Activated gamma-delta T cell treated with Interleukin-2 at 50 U/mL for 16 hours (primary cell): ENCODE results near the gene ARHGEF37.
"Not testable (repeated sequence)": the region's sequence is repeated elsewhere in the genome, so short reads cannot be mapped to it uniquely, and the experiment has no call there.

Experiments
- DNase-seq: peaks from one replicate; pipeline ENCODE4 v3.0.0-alpha.2; 2020

ARHGEF37 gene

DNA sequence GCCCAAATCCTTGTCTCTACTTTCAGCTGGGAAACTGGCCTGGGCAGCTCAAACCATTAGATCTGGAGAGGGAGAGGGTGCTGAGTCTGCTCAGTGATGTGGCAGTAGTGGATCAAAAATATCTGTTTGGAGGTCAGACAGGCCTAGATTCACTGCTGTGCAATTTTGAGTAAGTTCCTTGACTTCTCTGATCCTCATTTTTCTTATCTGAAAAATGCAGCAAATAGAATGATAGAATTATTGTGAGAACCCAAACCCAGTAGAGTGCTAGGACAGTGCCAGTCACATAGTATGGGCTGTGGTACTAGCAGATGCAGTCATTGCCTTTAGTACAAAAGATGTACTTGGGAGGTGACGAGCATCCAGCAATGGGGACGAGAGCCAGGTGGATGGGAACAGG lies 50.2 kb downstream of the ARHGEF37 start:
- no peak for DNase-seq

DNA sequence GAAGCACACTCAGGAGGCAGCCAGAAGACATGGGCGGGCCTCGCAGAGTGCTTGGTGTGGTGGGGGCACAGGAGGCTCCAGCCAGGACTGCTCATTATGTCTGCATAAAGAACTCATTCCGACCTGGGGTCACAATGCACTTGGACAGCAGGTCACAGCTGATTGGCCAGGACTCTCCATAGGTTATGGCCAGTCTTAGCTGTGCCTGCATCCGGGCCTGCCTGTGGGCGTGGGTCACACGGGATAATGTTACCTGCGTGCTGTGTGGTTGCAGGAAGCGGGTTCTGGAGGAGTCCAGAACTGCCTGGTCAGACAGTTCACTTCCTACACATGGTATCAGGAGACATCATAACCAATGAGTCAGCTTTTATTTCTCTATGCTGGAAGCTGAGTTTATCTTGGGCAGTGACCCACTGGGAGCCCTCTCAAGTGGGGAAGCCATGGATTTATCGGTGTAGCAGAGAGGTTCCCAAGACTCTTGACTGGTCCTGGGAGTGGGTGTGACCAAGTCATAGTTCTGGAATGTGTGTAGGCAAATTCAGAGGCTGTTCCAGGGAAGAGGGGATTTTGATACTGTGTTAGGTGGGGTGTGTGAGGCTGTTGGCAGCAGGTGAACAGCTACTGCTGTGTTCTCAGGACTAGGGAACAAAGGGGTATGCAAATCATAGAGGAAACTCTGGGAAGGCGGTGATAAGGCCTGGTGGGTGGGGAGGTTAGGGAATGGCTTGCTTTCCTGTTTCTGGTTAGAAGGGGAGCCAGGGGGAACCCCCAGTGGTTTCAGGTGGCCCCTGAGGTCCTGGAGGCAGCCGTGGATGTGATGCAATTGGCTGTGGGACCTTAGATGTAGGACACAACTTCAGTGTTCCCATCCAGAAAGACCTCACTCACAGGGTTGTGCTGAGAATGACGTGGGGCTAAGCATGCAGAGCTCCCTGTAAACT lies 51.3 kb downstream of the ARHGEF37 start:
- DNase-seq = no peak

DNA sequence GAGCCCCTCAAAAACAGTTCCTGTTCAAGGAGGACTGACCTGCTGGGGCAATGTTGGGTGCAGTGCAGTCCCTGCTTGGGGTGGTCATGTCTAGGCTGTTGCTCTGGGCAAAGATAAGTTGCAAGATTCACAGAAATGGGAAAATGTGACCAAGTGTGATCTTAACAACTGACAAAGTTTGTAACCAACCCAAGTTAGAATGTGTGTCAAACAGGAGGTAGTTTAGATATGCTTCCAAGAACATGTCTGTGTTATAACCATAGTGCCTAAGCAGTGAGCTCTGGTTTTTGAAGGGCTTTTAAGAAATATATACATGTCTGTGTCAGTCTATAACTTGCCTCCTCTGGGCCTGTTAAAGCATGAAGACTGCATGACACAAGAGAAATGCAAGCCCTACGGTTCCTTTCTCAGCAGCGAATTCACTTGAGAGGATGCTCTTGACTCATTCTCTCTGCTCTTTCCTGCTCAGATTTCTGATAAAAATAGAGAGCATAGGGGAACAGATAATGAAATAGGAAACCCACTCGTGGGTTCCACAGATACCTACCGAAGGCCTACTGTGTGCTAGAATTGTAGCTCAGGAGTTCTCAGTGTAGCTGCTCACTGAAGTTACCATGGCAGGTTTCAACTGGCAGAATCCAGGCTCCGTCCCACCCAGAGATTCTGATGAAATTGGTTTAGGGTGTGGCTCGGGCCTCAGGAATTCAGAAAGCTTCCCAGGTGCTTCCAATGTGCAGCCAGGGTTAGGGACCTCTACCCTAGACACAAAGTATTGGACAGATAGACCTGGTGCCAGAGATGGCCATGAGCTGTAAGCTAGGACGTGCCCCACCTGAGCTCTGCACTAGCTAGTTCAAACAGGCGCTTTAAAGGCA lies 52.4 kb downstream of the ARHGEF37 start:
- DNase-seq = no peak

DNA sequence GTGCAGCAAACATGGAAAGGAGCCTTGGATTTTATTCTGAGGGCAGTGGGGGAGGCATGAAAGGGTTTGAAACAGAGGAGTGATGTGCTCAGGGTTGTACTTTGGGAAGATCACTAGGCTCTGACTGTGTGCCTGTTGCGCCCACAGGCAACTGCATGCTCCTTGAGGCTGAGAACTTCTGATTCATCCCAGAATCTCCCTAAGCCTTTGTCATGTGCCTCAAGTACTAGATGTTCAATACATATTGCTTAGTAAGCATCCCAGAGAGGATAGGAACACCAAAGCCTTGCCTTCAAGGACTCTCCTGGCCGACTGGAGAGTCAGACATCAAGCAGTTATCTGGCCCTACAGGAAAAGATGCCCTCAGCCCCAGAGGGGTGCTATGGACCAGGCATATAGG lies 54.1 kb downstream of the ARHGEF37 start:
- DNase-seq = no peak

DNA sequence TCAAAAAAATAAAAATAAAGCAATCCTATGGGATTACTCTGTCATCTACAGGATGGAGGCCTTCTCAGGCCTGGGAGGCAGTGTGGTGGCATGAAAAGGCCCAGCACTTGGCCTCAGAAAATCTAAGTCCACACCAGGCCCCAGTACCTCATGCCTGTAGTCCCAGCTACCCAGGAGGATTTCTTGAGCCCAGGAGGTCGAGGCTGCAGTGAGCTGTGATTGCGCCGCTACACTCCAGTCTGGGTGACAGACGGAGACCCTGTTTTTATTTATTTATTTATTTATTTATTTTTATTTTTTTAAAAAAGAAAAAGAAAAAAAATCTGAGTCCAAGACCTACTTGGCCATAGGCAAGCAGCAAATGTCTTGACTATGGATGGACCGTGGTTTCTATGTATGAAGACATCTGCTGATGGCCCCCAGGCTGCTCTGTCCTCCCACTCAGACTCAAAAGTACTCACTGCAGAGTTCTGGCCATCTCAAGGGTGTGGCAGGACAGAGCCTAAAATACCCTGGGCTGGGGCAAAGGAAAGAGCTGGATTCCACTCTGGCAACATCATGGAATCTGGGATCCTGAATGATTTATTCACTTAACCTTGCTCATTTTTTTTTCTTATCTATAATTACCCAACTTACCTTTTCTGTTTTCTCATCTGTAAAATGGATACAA lies 55.0 kb downstream of the ARHGEF37 start:
- no peak for DNase-seq

DNA sequence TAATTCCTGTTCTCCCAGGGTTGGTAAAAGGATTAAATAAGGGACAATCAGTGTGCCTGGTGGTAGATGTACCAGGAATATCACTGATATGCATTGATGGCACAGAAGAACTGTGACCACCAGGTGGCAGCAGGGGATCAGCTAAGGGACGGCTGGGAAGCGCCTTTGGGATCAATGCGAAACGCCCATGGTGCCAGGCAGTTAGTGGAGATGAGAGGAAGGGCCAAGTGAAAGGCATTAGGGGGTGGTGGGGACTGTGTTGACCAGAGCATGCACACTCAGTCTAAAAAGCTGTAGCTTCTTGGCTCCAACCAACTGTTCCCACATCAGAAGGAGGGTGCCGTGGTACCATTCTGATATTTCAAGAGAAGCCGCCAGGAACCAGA lies 55.6 kb downstream of the ARHGEF37 start:
- peak; percentile 65 for DNase-seq

DNA sequence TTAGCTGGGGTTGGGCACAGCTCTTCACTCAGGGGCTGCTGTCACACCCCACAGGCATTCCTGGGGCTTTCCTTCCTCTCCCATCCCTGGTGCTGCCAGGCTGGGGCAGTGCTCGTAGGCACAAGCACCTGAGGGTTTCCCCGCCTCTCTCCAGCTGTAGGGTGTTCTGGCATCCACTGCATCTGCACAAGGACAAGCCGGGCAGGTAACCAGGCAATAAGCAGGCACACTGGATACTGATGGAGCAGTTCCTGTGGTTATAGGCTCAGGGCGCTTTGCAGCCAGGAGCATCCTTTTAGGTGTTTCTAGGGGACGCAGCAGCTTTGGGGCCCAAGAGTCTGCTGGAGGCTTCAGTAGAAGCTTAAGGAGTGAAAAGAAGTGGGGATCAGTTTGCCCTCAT lies 56.8 kb downstream of the ARHGEF37 start:
- DNase-seq = no peak

DNA sequence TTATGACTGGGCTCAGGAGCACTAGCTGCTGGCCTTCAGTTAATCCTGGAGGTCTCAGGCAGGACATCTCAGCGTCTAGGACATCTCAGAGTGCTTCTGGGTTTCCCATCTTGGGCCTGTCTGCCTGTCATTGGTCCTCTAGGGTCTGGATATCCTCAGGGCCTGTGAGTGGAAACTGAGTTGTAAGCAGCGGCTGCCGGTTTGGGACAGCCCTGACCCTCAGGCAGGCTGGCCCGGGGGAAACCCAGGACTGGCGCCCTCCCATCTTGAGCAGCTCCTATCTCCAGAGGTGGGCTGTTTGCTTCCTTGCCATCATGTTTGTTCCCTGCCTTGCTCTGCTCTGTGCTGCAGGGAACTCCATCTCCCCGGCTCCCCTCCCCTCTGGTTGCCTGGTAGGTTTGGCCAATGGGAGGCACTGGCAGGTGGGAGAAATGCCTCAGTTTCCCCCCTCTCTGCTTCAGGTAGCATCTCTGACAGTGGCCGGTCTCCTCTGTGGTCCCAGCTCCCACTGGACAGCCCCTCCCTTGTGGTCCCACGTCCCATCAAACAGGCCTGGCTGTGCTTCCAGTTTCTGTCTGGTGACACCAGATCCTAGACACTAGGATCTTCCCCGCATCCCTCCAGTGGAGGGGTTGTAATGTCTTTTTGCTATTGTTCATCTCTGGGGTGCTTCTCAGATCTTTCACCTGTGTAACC lies 57.4 kb downstream of the ARHGEF37 start:
- no peak for DNase-seq

DNA sequence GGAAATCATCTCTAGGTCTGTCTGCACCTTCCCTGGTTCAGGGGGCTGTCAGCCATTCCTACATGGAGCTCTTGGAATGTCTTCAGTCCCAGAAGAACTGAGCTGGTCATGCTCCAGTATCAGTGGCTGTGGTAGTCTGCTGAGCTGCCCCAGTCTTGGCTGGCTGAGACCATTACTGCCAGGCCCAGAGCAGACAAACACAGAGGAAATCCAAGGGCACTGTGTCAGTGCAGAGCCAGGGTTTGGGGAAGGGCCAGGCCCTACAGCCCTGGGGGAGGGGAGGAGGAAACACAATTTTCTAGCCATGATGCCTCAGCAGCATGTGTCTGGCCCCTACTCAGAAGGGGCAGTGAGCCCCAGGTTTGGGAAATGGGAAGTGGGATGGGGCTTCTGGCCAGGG lies 58.4 kb downstream of the ARHGEF37 start:
- no peak for DNase-seq

DNA sequence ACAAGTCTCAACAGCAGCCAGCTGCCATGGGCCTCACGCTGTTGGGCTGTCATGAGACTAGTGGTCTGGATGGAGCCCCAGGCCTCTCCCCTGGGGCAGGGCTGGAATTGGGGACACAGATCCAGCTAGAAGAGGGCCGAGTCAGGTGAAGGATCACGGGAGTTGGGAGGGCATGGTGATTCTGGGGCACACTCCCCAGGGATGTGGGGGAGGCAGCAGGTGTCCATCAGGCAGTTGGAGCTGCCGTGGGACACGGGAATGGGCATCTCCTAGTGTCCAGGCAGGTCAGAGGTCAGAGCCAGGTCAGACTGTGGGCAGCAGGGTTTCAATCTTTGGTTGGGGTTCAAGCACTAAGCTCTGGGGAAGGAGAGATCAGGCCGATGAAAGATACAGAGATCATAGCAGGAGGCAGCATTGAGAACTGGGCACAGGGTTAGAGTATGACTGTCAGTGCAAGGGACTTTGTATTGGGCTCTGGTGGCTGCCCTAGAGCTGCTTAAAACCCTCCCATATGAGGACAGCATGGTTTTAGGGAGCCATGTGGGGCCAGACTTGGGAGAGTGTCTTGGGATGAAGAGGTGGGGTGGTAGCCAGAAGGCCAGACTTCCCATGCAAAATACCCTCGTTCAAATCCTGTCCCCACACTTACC lies 59.2 kb downstream of the ARHGEF37 start:
- no peak for DNase-seq

DNA sequence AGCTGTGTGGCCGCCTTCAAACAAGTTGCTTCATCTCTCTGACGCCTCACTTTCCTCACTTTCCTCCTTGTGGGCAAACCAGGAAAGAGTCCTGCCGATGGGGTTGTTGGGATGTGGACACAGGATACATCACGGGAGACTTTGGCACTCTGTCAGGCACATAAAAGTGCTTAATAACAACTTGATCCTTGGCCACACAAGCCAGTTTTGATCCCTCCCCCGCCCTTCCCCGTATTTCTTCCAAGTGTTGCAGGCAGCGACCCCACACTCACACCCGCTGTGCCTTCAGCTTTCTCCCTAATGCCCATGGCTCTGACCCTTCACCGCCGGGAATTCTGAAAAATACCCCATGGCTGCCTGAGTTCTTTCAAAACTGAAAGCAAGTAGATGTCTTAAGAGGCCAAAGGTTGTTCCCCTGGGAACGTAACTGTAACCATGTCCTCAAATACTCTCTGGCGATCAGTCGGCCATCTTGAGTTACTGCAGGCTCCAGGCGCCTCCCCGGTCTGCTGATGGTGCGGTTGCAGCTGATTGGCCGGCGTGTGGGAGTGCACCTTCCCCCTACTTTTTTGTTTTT lies 59.8 kb downstream of the ARHGEF37 start:
- no peak for DNase-seq

DNA sequence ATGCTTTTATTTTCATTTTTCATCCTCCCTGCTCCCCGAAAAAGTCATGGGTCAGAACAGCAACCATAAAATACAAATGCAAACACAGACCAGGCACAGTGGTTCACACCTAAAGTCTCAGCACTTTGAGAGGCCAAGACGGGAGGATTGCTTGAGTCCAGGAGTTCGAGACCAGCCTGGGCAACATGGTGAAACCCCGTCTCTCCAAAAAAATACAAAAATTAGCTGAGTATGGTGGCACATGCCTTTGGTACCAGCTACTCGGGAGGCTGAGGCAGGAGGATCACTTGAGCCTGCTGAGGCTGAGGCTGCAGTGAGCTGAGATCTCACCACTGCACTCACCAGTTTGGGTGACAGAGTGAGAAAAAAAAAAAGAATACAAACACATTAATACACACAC lies 60.3 kb downstream of the ARHGEF37 start:
- no peak for DNase-seq

DNA sequence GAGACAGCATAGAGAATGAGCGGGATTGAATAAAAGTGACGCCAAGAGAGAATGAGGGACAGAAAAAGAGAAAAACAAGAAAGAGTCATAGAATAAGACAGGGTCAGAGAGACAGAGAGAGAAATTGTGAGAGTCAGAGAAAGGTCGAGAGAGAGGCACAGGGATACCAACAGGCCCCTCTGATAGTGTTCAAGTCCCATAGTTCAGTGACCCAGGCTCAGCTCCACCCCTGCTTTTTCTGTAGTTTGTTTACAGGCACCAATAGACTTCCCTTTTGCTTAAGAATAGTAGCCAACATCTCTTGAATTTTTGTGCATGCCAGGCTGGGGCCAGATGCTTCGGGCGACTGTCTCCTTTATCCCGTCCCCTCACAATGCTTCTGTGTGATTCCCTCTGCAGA lies 62.5 kb downstream of the ARHGEF37 start:
- DNase-seq = no peak

DNA sequence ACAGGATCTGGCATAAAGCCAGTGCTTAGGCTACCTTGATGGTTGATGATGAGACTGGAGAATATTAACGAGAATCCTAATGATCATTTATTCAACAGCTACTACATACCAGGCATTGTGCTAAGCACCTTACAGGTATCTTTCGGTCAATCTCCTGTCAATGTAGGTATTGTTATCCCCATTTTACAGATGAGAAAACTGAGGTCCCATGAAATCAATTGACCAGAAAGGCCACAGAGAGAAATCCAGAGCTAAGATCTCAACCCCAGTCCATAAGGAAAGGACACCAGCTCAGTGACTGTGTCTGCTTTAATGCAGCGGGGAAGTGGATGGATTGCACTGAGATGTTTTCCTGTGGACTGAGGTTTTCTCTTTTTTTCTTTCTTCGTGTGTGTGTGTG lies 63.3 kb downstream of the ARHGEF37 start:
- DNase-seq = no peak

DNA sequence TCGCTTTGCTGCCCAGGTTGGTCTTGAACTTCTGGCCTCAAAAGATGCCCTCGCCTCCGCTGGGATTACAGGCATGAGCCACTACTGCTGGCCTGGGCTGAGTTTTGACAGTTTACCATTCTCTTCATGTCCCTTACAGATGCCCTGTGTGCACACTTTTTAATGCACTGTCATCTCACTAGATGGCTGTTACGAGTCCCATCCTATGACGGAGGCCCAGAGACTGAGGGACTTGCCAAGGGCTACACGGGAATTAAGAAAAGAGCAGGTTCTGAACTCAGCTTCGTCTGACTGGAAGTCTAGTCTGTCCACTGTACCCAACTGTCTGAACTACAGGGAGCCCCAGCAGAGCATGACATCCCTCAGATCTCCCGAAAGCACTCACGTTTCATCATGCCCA lies 63.9 kb downstream of the ARHGEF37 start:
- DNase-seq = no peak

DNA sequence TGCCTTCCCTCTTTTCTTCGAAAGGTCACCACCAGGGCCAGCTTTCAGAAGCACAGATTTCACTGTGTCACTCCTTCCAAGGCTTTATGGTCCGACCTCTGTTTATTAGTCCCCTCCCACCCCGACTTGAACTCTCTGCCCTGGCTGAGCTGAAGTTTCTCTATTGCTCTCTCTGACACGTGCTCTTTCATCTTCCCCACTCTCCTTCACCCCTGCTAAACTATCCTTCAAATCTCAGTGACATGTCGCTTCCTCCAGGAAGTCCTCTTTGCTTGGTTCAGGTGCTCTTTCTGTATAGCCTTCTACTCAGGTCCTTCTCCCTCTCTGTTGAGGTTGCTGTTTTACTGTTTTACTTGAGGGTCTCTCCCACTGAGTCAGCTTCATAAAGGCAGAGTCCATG lies 64.4 kb downstream of the ARHGEF37 start:
- no peak for DNase-seq

DNA sequence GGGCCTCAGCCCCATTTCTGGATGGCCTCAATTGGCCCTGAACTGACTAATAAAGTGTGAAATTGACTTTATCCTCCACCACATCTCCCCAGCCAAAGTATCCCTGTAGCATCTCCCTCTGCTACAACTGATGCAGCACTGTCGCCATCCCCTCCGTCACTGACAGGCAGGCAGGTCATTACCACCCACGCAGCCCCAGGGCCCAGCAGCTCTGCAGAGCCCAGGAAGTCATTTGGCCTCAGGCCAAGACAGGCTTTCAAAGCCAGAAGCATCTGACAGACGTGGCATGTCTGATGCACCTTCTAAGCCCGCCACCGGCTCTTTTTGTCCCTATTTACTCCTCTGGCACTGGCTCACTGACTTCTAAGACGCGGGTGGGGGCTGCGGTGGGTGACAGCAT lies 65.3 kb downstream of the ARHGEF37 start:
- DNase-seq = peak; percentile 58

DNA sequence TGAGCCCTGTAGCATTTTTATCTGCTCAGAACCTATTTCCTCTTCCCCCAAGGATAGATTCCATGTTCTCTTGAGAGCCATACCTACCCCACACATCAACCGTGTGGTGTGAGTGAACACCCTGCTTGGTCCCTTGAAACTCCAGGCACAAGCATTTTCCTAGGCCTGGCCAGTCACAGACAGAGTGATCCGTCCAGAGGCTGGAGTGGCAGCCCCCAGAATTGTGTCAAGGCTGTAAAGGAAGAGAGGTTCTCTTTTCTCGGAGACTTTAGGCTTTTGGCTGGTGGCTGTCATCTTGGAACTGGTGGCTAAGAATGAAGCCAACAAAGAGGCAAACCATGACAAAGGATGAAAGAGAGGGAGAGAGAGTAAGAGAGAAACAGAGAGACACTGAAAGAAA lies 66.0 kb downstream of the ARHGEF37 start:
- no peak for DNase-seq

DNA sequence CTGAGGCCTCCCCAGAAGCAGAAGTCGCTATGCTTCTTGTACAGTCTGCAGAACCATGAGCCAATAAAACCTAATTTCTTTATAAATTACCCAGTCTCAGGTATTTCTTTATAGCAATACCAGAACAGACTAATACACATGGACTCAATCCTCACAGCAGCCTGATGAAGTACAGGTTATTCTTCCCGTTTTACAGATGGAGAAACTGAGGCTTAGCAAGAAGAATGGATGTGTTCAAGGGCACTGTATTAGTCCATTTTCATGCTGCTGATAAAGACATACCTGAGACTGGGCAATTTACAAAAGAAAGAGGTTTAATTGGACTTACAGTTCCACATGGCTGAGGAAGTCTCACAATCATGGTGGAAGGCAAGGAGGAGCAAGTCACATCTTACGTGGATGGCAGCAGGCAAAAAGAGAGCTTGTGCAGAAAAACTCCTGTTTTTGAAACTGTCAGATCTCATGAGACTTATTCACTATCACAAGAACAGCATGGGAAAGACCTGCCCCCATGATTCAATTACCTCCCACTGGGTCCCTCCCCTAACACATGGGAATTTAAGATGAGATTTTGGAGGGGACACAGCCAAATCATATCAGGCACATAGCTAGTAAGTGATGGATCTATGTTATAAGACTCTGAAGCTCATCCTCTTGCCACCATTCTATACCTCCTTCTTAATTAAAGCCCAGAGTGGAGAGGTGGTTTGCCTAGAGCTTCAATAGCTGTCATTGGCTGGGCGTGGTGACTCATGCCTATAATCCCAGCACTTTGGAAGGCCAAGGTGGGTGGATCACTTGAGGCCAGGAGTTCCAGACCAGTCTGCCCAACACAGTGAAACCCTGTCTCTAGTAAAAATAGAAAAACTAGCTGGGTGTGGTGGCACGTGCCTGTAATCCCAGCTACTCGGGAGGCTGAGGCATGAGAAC lies 67.4 kb downstream of the ARHGEF37 start:
- not testable (repeated sequence) for DNase-seq

DNA sequence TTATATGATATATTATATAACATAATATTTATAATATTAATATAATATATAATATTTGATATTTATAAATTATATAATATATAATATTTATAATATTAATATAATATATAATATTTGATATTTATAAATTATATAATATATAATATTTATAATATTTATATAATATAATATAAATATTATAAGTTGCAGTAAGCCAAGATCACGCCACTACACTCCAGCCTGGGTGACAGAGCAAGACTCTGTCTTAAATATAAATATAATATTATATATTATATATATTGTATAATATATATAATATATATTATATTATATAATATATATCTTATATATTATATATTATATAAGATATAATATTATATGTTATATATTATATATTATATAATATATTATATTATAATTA lies 68.4 kb downstream of the ARHGEF37 start:
- DNase-seq = not testable (repeated sequence)

DNA sequence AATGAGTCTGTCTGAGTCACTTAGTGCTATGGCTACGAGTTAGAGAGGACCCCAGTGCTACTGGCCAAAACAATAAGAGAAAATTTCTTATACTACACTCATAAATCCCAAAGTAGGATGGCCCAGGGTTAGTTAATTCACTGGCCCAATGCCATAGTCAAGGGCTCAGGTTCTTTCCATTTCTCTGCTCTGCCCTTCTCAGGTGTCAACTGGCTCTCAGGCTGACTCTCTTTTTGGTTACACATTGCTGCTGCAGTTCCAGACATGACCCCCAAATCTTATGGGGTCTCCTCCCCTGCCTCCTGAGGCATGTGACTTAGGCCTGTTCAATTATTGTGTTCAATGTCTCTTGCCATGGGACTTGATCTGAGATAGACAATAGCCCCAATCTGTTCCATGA lies 70.4 kb downstream of the ARHGEF37 start:
- DNase-seq = no peak
